ENCODE measurements around the gene JPH3.

Gene JPH3

DNA sequence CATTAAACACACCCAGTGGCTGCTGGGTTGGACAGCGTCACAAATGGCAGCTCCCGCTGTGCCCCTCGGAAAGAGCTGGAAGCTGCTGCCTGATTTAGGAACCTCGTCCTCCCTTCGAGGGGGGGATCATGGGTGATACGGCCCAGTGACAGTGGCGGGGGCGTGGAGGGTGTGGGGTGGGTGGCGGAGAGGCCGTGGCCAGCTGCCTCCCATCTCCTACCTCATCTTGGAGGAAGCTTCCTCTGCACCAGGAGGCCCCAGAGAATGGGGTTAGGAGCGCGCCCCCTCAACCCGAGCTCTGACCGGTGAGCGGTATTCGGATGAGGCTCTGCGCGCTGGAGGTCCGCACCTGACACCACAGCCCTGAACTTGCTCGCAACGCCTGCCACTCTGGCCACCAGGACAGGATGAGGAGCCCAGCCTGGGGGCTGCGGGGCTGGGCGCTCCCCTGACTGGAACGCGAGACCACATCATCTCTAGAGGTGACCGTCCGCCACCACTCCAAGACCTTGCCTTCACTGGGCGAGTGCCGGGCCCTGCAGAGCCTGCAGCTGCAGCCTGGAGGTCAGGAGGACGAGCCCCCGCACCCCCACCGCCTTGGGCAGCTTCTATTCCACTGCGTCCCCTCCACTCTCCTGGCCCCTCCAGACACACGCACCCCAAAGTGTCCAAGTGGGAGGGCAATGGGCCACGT, 82.5 kb downstream of the JPH3 start:
- H3K9me3 Mint-ChIP-seq: no peaks in the 10 kb centered on the region
- no peaks in the 10 kb centered on the region for H3K36me3 Mint-ChIP-seq (ENCODE audit: low read depth)
- H3K27ac Mint-ChIP-seq: no peak overlapping the region
- peaks cover 5% of the 10 kb centered on the region for H3K4me1 Mint-ChIP-seq
- no peak for TF ChIP-seq CTCF (IDR thresholded peaks at IDR 0.05; ENCODE audit: unreplicated experiment in 3 of 3)
- H3K4me3 Mint-ChIP-seq: no peak overlapping the region
- no peaks in the 10 kb centered on the region for H3K27me3 Mint-ChIP-seq (ENCODE audit: low read depth)

DNA sequence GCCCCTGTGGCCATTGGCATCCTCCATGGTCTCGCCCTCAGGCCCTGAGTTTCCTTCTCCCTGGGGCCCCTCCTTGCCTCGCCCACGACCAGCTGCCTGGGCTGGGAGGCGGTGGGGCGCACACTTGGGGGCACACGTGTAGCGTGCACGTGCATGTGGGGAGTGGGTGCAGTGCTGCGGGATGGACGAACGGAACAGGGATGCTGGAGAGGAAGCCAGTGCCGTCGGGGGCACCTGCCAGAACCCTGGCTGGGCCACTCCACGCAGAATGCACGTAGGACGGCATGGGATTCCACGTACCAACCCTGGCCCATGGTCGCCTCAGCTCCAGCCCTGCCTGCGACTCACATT, 83.1 kb downstream of the JPH3 start:
- H3K9me3 Mint-ChIP-seq: no peaks in the 10 kb centered on the region
- no peak overlapping the region for H3K4me3 Mint-ChIP-seq
- H3K27ac Mint-ChIP-seq: no peak overlapping the region
- no peaks in the 10 kb centered on the region for H3K27me3 Mint-ChIP-seq (ENCODE audit: low read depth)
- H3K36me3 Mint-ChIP-seq (ENCODE audit: low read depth): no peaks in the 10 kb centered on the region
- H3K4me1 Mint-ChIP-seq: peaks cover 5% of the 10 kb centered on the region
- no peak for TF ChIP-seq CTCF (IDR thresholded peaks at IDR 0.05; ENCODE audit: unreplicated experiment in 3 of 3)

DNA sequence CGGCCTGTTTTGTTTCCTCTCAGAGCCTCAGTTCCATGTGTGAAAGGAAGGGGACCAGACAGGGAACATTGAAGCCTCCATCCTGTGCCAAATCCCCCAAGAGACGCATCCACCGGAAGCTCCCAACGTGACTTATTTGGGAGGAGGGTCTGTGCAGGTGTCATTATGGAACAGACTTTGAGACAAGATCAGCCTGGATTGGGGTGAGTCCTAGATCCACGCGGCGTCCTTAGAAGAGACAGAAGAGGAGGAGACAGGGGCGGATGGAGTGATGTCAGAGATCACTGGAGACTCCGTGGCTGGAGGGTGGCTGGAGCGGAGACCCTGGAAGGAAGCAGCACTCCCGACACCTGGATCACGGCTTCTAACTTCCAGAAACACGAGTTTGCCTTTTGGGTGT, 83.5 kb downstream of the JPH3 start:
- no peaks in the 10 kb centered on the region for H3K27me3 Mint-ChIP-seq (ENCODE audit: low read depth)
- H3K4me1 Mint-ChIP-seq: peaks cover 5% of the 10 kb centered on the region
- H3K4me3 Mint-ChIP-seq: no peak overlapping the region
- no peak overlapping the region for H3K27ac Mint-ChIP-seq
- no peak for TF ChIP-seq CTCF (IDR thresholded peaks at IDR 0.05; ENCODE audit: unreplicated experiment in 3 of 3)
- no peaks in the 10 kb centered on the region for H3K9me3 Mint-ChIP-seq
- no peaks in the 10 kb centered on the region for H3K36me3 Mint-ChIP-seq (ENCODE audit: low read depth)

- peaks cover 5% of the 10 kb centered on the region for H3K4me1 Mint-ChIP-seq
- H3K27ac Mint-ChIP-seq: no peak overlapping the region
- no peak for TF ChIP-seq CTCF (IDR thresholded peaks at IDR 0.05; ENCODE audit: unreplicated experiment in 3 of 3)
- H3K27me3 Mint-ChIP-seq (ENCODE audit: low read depth): no peaks in the 10 kb centered on the region
- H3K9me3 Mint-ChIP-seq: no peaks in the 10 kb centered on the region
- no peak overlapping the region for H3K4me3 Mint-ChIP-seq
- no peaks in the 10 kb centered on the region for H3K36me3 Mint-ChIP-seq (ENCODE audit: low read depth)
Measured at GRCh38 chr16:87686697-87687096, 84.4 kb downstream of the JPH3 start.

DNA sequence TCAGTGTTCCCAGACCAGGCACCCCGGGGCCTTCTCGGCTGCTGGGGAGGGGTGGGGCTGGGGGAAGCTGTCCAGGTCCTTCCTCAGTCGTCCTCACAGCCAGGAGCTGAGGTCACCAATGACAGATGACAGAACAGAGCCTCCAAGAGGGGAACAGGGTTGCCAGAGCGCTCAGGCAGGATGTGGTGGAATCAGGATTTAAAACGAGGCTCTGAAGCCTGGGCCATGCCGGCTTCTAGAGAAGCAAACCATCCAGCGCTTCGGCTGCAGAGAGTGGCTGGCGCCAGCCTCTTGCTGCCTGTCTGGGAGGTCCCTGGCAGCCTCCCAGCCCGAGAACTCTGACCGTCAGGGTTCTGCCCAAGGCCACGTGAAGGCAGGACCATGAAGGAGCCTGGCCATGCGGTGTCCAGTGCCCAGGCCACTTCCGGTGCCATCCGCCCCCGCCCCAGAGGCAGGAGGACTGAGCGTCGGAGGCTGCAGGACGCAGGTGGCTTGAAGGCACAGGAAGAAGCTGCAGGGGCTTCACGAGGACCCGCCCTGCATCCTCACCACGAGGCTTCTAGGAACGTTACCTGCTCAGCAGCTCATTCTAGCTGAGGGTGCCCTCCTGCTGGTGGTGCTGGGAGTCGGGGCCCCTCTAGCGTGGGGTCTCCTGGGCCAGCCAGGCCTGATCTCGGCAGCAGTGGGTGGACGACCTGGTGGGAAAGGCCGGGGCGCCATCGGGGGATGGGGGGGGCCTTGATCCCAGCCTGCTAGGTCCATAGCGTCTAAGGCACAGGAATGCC, 85.0 kb downstream of the JPH3 start:
- no peak overlapping the region for H3K27ac Mint-ChIP-seq

More for the DNA sequence above, 85.0 kb downstream of the JPH3 start:
- Mint-ChIP-seq H3K27me3 (ENCODE audit: low read depth) (no peaks in the 10 kb centered on the region), H3K36me3 (ENCODE audit: low read depth) (no peaks in the 10 kb centered on the region), H3K9me3 (no peaks in the 10 kb centered on the region), H3K4me1 (no peaks in the 10 kb centered on the region), H3K4me3 (no peak overlapping the region)
- TF ChIP-seq CTCF (IDR thresholded peaks at IDR 0.05; ENCODE audit: unreplicated experiment in 3 of 3): no peak
